ENCODE measurements around the gene GSTK1. TPM values are rescaled to one million over a fixed set of nuclear protein-coding genes. Genes with fewer than 3 reads are reported as not detected.

The GSTK1 gene
- total RNA-seq, 1 donor, result 91.9 TPM

- no peak overlapping the region for H3K4me3 ChIP-seq (ENCODE audit: low read depth, low read length)
- no peak for TF ChIP-seq CTCF (IDR thresholded peaks at IDR 0.05; ENCODE audit: insufficient read depth, low read length)
- no peak for DNase-seq (ENCODE audit: low read depth)
These were observed 17.3 kb downstream of the GSTK1 start for GRCh38 chr7:143280566-143280965.

- H3K4me3 ChIP-seq (ENCODE audit: low read depth, low read length), result no peak overlapping the region
- no peak for DNase-seq (ENCODE audit: low read depth)
- TF ChIP-seq CTCF (IDR thresholded peaks at IDR 0.05; ENCODE audit: insufficient read depth, low read length), result no peak
These were observed 18.3 kb downstream of the GSTK1 start for GRCh38 chr7:143281529-143281928.

GRCh38 chr7:143282124-143282523 lies 18.9 kb downstream of the GSTK1 start:
- no peak overlapping the region for H3K4me3 ChIP-seq (ENCODE audit: low read depth, low read length)
- TF ChIP-seq CTCF (IDR thresholded peaks at IDR 0.05; ENCODE audit: insufficient read depth, low read length), result no peak
- DNase-seq (ENCODE audit: low read depth), result no peak

GRCh38 chr7:143283381-143283780 lies 20.1 kb downstream of the GSTK1 start:
- no peak overlapping the region for H3K4me3 ChIP-seq (ENCODE audit: low read depth, low read length)
- TF ChIP-seq CTCF (IDR thresholded peaks at IDR 0.05; ENCODE audit: insufficient read depth, low read length), result no peak
- no peak for DNase-seq (ENCODE audit: low read depth)

- no peak for DNase-seq (ENCODE audit: low read depth)
- no peak for TF ChIP-seq CTCF (IDR thresholded peaks at IDR 0.05; ENCODE audit: insufficient read depth, low read length)
- no peak within 1 kb of the TSS for H3K4me3 ChIP-seq (ENCODE audit: low read depth, low read length)
These were observed 21.6 kb downstream of the GSTK1 start, which contains the start of gene TMEM139 for GRCh38 chr7:143284591-143285469. Gene TMEM139, plus strand, starts transcription at chr7:143284958. Its CDS starts 1,000 bp downstream, at chr7:143285958.

GRCh38 chr7:143285470-143285778 lies 22.2 kb downstream of the GSTK1 start:
- no peak for TF ChIP-seq CTCF (IDR thresholded peaks at IDR 0.05; ENCODE audit: insufficient read depth, low read length)
- DNase-seq (ENCODE audit: low read depth), result no peak
- no peak overlapping the region for H3K4me3 ChIP-seq (ENCODE audit: low read depth, low read length)

Measured in fibroblast of the aortic adventitia (primary cell).